Naive thymus-derived CD4-positive, alpha-beta T cell (primary cell): ENCODE results near the gene PPP1R37. TPM values are rescaled to one million over a fixed set of nuclear protein-coding genes. Genes with fewer than 3 reads are reported as not detected.

Source experiments
- ATAC-seq: fragments of 150-1000 bp; cut with Tn5 transposase; 2 replicates; pipeline ENCODE4 v1.10.0; 2021; ENCODE audit warnings: mild to moderate bottlenecking, moderate library complexity
- CTCF ChIA-PET: fragments of 350-600 bp; sonication (Branson Sonifier 250); formaldehyde crosslinking; loops from one replicate; lab custom pipeline; 2021; ENCODE audit warnings: antibody characterized with exemption; lab: Charles Lee
- POLR2A ChIA-PET: fragments of 350-600 bp; sonication (Branson Sonifier 250); formaldehyde crosslinking; loops from one replicate; lab custom pipeline; 2021; ENCODE audit warnings: antibody characterized with exemption, inconsistent platforms; lab: Charles Lee
- DNase-seq, 9 donors: peaks; one replicate each; pipeline versions ENCODE4 v3.0.0 to v3.0.0-alpha.2; 2020 to 2022; ENCODE audit warnings: mixed read lengths in 1 of 9
- H3K27ac ChIP-seq: one replicate; pipeline ENCODE4 v1.7.0; 2013; ENCODE audit warnings: mild to moderate bottlenecking, low read depth, low read length, moderate library complexity
- H3K27me3 ChIP-seq, 2 donors: one replicate each; pipeline ENCODE4 v1.7.0; 2013; ENCODE audit warnings: low read length in 2 of 2, mild to moderate bottlenecking in 2 of 2, moderate library complexity in 2 of 2; ENCODE audit not compliant: control insufficient read depth in 2 of 2, insufficient read depth in 2 of 2
- H3K36me3 ChIP-seq, 3 experiments: 1 replicate in 2 of 3; 2 replicates in 1 of 3; pipeline ENCODE4 v1.7.0; 2013; ENCODE audit warnings: low read length in 3 of 3, mild to moderate bottlenecking in 3 of 3, moderate library complexity in 1 of 3; ENCODE audit not compliant: insufficient read depth in 3 of 3, control insufficient read depth in 2 of 3
- H3K4me1 ChIP-seq, 2 donors: one replicate each; pipeline ENCODE4 v1.7.0; 2013; ENCODE audit warnings: low read length in 2 of 2, mild to moderate bottlenecking in 2 of 2, moderate library complexity in 1 of 2; ENCODE audit not compliant: control insufficient read depth in 2 of 2, insufficient read depth in 2 of 2
- H3K4me3 ChIP-seq: 2 replicates; pipeline ENCODE4 v1.7.0; 2013; ENCODE audit warnings: mild to moderate bottlenecking, low read length
- H3K9me3 ChIP-seq, 3 experiments: 1 replicate in 2 of 3; 2 replicates in 1 of 3; pipeline ENCODE4 v1.7.0; 2013; ENCODE audit warnings: low read length in 3 of 3; ENCODE audit not compliant: control insufficient read depth in 2 of 3
- H3K27ac Mint-ChIP-seq, 9 donors: one replicate each; pipeline ENCODE4 v1.8.0; 2020 to 2022; ENCODE audit warnings: mixed read lengths in 9 of 9, mild to moderate bottlenecking in 8 of 9, moderate library complexity in 5 of 9, inconsistent platforms in 2 of 9
- H3K27me3 Mint-ChIP-seq, 5 donors: one replicate each; pipeline ENCODE4 v1.8.0; 2021 to 2022; ENCODE audit warnings: mixed read lengths in 5 of 5, mild to moderate bottlenecking in 1 of 5
- H3K36me3 Mint-ChIP-seq, 5 donors: one replicate each; pipeline ENCODE4 v1.8.0; 2020 to 2022; ENCODE audit warnings: mixed read lengths in 5 of 5, mild to moderate bottlenecking in 3 of 5, inconsistent platforms in 1 of 5
- H3K4me1 Mint-ChIP-seq, 7 donors: one replicate each; pipeline ENCODE4 v1.8.0; 2020 to 2022; ENCODE audit warnings: mixed read lengths in 7 of 7, mild to moderate bottlenecking in 3 of 7, inconsistent platforms in 1 of 7
- H3K4me3 Mint-ChIP-seq, 10 donors: one replicate each; pipeline ENCODE4 v1.8.0; 2020 to 2022; ENCODE audit warnings: mild to moderate bottlenecking in 10 of 10, mixed read lengths in 10 of 10, moderate library complexity in 6 of 10, inconsistent platforms in 2 of 10
- H3K9me3 Mint-ChIP-seq, 11 donors: one replicate each; pipeline ENCODE4 v1.8.0; 2020 to 2022; ENCODE audit warnings: mixed read lengths in 11 of 11, mild to moderate bottlenecking in 4 of 11, inconsistent platforms in 1 of 11, moderate library complexity in 1 of 11
- intact Hi-C, 2 donors: fragments of 100-400 bp; cut with micrococcal nuclease; formaldehyde crosslinking; loops; one replicate each; pipeline ENCODE4 v1.15.1; 2023
- polyA plus RNA-seq, 2 donors: library from polyadenylated mRNA; unstranded; fragments of 300-500 nt; fragmentation: Illumina TruSeq; gene quantifications; one replicate each; pipeline ENCODE4 v1.2.3, GENCODE V29; 2021
- total RNA-seq, 6 experiments: library from RNA in 5 of 6; stranded (reverse) in 5 of 6; gene quantifications; 1 replicate in 5 of 6; 2 replicates in 1 of 6; pipeline ENCODE4 v1.2.3 and lab custom pipeline; 2021 to 2026

Gene PPP1R37
- total and polyA plus RNA-seq, 7 experiments from 2014 or later = 1.4 to 28.3 (median 20.6) TPM

- DNase-seq = no peak
- peaks cover 7 to 25% (median 19%) of the 10 kb centered on the region in 7 donors for H3K4me1 Mint-ChIP-seq
- POLR2A ChIA-PET = interaction anchor here (1.2 kb wide), 1 partner anchor 23 kb away, joined by 3 read pairs; no protein-coding TSS in a partner anchor
Measured at GRCh38 chr19:45149129-45149528, 56.1 kb downstream of the PPP1R37 start.

GRCh38 chr19:45150180-45150579 lies 57.2 kb downstream of the PPP1R37 start:
- no peaks in the 10 kb centered on the region for H3K27me3 ChIP-seq
- peaks cover 0 to 15% (median 0%) of the 10 kb centered on the region in 5 donors for H3K36me3 Mint-ChIP-seq
- POLR2A ChIA-PET = interaction anchor here (0.8 kb wide), 1 partner anchor 52 kb away, joined by 3 read pairs; no protein-coding TSS in a partner anchor
- no peak overlapping the region for H3K4me3 Mint-ChIP-seq
- H3K9me3 ChIP-seq = no peaks in the 10 kb centered on the region
- peaks cover 0 to 4% (median 0%) of the 10 kb centered on the region in 11 donors for H3K9me3 Mint-ChIP-seq
- H3K27ac ChIP-seq = no peak overlapping the region
- ATAC-seq (no peak), DNase-seq (no peak)
- H3K4me1 ChIP-seq = peaks cover 7 to 21% of the 10 kb centered on the region in 2 donors
- H3K4me1 Mint-ChIP-seq = peaks cover 9 to 28% (median 22%) of the 10 kb centered on the region in 7 donors
- H3K27ac Mint-ChIP-seq = no peak overlapping the region
- H3K36me3 ChIP-seq = peaks cover 0 to 19% (median 0%) of the 10 kb centered on the region in 3 experiments
- intact Hi-C loops = no loop called here
- H3K4me3 ChIP-seq = no peak overlapping the region
- peaks cover 0 to 28% (median 4%) of the 10 kb centered on the region in 5 donors for H3K27me3 Mint-ChIP-seq
- CTCF ChIA-PET = no interaction called here

More at GRCh38 chr19:45149129-45149528, 56.1 kb downstream of the PPP1R37 start:
- no peak for ATAC-seq
- Mint-ChIP-seq H3K9me3 (peaks cover 0 to 4% (median 0%) of the 10 kb centered on the region in 11 donors), H3K36me3 (peaks cover 0 to 15% (median 0%) of the 10 kb centered on the region in 5 donors), H3K4me3 (no peak overlapping the region), H3K27me3 (peaks cover 0 to 21% (median 4%) of the 10 kb centered on the region in 5 donors), H3K27ac (peak overlapping the region in 4 of 9 donors; percentile 15 to 87 (median 40))
- H3K4me1 ChIP-seq = peaks cover 7 to 20% of the 10 kb centered on the region in 2 donors
- CTCF ChIA-PET = interaction anchor here (0.6 to 0.7 kb wide), 2 partner anchors 12 to 66 kb away, joined by 3 read pairs; partner anchors contain the start of gene NKPD1
- no peak overlapping the region for H3K27ac ChIP-seq
- no peaks in the 10 kb centered on the region for H3K9me3 ChIP-seq
- H3K4me3 ChIP-seq = no peak overlapping the region
- intact Hi-C loops = no loop called here
- no peaks in the 10 kb centered on the region for H3K27me3 ChIP-seq
- H3K36me3 ChIP-seq = peaks cover 0 to 22% (median 0%) of the 10 kb centered on the region in 3 experiments

DNA sequence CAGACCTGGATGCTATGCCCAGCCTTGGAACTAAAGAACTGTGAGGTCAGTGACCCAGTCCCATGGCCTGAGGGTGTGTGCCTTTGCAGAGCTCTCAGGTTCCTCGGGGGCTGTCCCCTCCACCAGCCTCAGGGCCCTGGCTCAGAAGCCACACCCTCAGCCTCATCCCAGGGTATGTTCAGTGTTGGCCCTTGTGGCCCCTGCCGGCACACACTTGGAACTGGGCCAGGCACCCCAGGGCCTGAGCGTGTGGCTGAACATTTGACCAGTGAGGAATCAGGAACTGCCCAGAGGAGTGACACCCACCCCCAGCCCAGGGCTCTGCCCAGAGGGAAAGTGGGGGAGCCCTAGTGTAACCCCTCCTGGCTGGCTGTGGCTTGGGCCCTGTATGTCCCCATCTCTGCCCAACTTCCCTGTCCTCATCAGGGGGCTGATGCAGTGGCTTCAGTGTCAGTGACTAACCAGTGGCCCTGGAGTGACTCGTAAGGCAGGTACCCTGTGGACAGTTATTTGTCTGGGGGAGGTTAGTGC lies 57.8 kb downstream of the PPP1R37 start:
- H3K4me3 Mint-ChIP-seq = peak overlapping the region in 2 of 10 donors; percentile 34 to 48
- Histone ChIP-seq H3K4me3 (no peak overlapping the region), H3K4me1 (peaks cover 7 to 21% of the 10 kb centered on the region in 2 donors), H3K27me3 (no peaks in the 10 kb centered on the region), H3K9me3 (no peaks in the 10 kb centered on the region), H3K36me3 (peaks cover 0 to 15% (median 0%) of the 10 kb centered on the region in 3 experiments), H3K27ac (no peak overlapping the region)
- DNase-seq = no peak
- CTCF ChIA-PET = no interaction called here
- POLR2A ChIA-PET = interaction anchor here (3.9 kb wide), 1 partner anchor 28 kb away, joined by 29 read pairs; the partner anchor contains the start of genes BLOC1S3 and TRAPPC6A
- ATAC-seq = no peak
- intact Hi-C loops = no loop called here
- peaks cover 9 to 28% (median 22%) of the 10 kb centered on the region in 7 donors for H3K4me1 Mint-ChIP-seq
- peaks cover 0 to 30% (median 5%) of the 10 kb centered on the region in 5 donors for H3K27me3 Mint-ChIP-seq
- peaks cover 0 to 4% (median 0%) of the 10 kb centered on the region in 11 donors for H3K9me3 Mint-ChIP-seq
- peaks cover 0 to 15% (median 0%) of the 10 kb centered on the region in 5 donors for H3K36me3 Mint-ChIP-seq
- H3K27ac Mint-ChIP-seq = no peak overlapping the region

DNA sequence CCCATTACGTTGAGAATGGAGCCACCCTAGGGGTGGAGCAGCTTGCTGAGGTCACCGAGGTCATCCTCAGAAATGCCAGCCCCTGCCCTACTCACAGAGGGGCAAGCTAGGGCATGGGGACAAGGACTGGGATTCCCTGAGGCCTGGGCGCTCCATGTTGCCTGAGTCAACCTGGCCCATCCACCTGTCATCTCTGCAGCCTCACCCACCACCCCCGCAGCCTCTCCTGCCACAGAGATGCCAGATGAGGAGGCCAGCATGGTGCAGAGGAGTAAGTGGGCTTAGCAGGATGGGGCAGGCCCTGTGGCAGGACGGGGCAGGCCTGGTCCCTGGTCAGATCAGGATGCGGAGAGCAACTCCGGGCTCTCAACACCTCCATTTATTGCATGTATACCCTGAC lies 58.3 kb downstream of the PPP1R37 start:
- no peak overlapping the region for H3K4me3 ChIP-seq
- ChIA-PET CTCF (no interaction called here), POLR2A (interaction anchor here (3.9 kb wide), 1 partner anchor 27 kb away, joined by 29 read pairs; the partner anchor contains the start of genes BLOC1S3 and TRAPPC6A)
- intact Hi-C loops = no loop called here
- H3K27me3 ChIP-seq = no peaks in the 10 kb centered on the region
- peaks cover 0 to 10% (median 0%) of the 10 kb centered on the region in 3 experiments for H3K36me3 ChIP-seq
- peaks cover 0 to 15% (median 0%) of the 10 kb centered on the region in 5 donors for H3K36me3 Mint-ChIP-seq
- no peak for DNase-seq
- H3K9me3 Mint-ChIP-seq = peaks cover 0 to 4% (median 0%) of the 10 kb centered on the region in 11 donors
- peaks cover 0 to 30% (median 5%) of the 10 kb centered on the region in 5 donors for H3K27me3 Mint-ChIP-seq
- H3K4me1 ChIP-seq = peaks cover 7 to 21% of the 10 kb centered on the region in 2 donors
- no peak overlapping the region for H3K27ac ChIP-seq
- peaks cover 9 to 28% (median 22%) of the 10 kb centered on the region in 7 donors for H3K4me1 Mint-ChIP-seq
- ATAC-seq = no peak
- no peaks in the 10 kb centered on the region for H3K9me3 ChIP-seq
- H3K4me3 Mint-ChIP-seq = peak overlapping the region in 9 of 10 donors; percentile 37 to 90 (median 48)
- peak overlapping the region in 1 of 9 donors; percentile 46 for H3K27ac Mint-ChIP-seq

DNA sequence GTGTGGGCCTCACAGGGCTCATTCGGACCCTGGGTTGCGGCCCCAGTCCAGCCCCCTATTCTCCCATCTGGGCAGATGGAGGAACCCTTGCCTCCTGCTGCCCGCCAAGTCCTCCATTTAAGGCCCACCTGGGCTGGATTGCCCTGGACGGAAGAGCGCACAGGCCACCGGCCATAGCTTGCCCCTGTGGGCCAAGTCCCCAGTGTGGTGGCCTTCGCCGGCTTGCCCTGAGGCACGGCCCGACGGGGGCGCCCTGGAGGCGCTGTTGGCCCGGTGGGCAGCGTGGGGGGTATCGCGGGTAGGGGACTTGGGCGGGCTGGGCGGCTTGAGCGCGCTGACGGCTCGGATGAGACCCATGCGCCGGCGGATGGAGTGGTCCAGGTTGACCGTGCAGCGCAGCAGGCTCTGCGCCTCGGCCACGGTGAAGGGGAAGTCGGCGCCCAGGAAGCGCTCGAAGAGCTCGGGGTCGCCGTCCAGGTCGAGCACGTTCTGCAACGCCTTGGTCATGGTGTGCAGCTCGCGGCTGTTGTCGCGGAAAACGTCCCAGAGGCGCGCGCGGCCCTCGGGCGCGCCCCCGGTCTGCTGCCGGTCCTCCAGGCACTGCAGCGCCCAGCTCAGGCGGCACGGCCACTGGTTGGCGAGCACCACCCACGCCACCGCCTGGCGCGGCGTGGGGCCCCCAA lies 59.0 kb downstream of the PPP1R37 start:
- Mint-ChIP-seq H3K27me3 (peaks cover 1 to 30% (median 5%) of the 10 kb centered on the region in 5 donors), H3K4me3 (peak overlapping the region in 9 of 10 donors; percentile 38 to 90 (median 53)), H3K27ac (peak overlapping the region in 1 of 9 donors; percentile 46), H3K9me3 (peaks cover 0 to 4% (median 0%) of the 10 kb centered on the region in 11 donors), H3K4me1 (peaks cover 9 to 28% (median 22%) of the 10 kb centered on the region in 7 donors), H3K36me3 (peaks cover 0 to 15% (median 0%) of the 10 kb centered on the region in 5 donors)
- POLR2A ChIA-PET = interaction anchor here (1.3 to 3.9 kb wide), 4 partner anchors 12 to 60 kb away, joined by 3 to 29 read pairs (median 8); partner anchors contain the start of genes BLOC1S3, PPP1R37 and TRAPPC6A
- Histone ChIP-seq H3K9me3 (no peaks in the 10 kb centered on the region), H3K4me3 (peak overlapping the region; percentile 51), H3K4me1 (peaks cover 7 to 21% of the 10 kb centered on the region in 2 donors), H3K27ac (no peak overlapping the region), H3K36me3 (peaks cover 0 to 5% (median 0%) of the 10 kb centered on the region in 3 experiments), H3K27me3 (no peaks in the 10 kb centered on the region)
- ATAC-seq (no peak), DNase-seq (no peak)
- CTCF ChIA-PET = interaction anchor here (1.3 kb wide), 1 partner anchor 60 kb away, joined by 3 read pairs; no protein-coding TSS in a partner anchor
- intact Hi-C loops = loop anchor here in 1 of 2 donors (2.0 kb wide), 1 partner anchor 59 kb away; the partner anchor contains the start of gene PPP1R37
